ENCODE data around the gene ZP1.

Gene ZP1

DNA sequence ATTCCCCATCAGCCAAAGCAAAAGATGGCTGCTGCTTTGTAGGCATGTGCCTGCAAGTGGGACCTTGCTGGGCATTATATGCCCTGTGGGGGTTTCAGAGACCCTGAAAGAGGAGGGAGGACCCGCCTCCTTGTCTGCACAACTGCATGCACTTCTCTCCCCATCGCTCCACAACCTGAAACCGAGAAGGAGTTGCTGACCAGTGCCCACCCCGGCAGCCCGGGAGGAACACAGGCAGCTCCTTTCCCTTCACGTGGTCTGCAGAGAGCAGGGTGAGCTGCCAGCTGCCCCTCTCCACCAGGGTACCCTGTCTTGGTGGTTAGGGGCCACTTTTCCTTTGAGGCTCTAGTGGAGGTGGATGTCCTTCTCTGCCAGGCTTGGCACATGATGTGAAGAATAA is 55.6 kb downstream of the ZP1 start:
- no peak for DNase-seq (ENCODE audit: low read depth in 4 of 4, low spot score in 1 of 4)

DNA sequence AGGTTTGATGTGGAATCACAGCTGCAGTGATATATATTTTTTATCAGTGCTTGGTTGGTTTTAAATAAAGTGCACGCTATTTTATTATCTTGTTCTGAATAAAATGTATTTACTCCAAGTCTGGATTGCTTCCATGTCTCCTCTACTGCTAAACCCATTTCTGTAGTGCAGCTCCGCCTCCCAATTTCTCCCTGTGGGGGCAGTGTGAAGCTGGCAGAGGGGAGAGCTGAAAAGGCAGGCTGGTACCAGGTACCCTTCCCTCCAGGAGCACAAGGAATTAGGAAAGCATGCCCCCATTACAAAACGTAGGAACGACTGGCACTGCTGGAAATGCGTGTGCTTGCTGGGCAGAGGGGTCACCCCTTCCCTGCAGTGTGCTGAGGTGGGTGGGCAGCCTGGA is 56.0 kb downstream of the ZP1 start:
- no peak for DNase-seq (ENCODE audit: low read depth in 4 of 4, low spot score in 1 of 4)

DNA sequence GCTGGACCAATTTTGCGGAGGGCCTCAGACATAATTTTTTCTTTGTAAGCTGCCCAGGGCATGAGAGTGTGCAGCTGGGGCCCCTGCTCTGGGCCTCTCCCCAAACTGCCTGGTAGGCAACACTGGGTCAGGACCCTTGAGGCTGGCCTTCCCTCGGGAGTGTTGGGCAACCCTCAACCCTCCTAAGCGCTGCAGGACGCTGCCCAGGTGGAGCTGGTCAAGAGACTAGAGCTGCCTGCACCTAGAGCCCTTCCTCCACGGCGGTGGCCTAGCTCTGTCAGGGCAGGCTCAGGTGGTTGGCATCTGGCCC is 56.4 kb downstream of the ZP1 start:
- no peak for DNase-seq (ENCODE audit: low read depth in 4 of 4, low spot score in 1 of 4)

DNA sequence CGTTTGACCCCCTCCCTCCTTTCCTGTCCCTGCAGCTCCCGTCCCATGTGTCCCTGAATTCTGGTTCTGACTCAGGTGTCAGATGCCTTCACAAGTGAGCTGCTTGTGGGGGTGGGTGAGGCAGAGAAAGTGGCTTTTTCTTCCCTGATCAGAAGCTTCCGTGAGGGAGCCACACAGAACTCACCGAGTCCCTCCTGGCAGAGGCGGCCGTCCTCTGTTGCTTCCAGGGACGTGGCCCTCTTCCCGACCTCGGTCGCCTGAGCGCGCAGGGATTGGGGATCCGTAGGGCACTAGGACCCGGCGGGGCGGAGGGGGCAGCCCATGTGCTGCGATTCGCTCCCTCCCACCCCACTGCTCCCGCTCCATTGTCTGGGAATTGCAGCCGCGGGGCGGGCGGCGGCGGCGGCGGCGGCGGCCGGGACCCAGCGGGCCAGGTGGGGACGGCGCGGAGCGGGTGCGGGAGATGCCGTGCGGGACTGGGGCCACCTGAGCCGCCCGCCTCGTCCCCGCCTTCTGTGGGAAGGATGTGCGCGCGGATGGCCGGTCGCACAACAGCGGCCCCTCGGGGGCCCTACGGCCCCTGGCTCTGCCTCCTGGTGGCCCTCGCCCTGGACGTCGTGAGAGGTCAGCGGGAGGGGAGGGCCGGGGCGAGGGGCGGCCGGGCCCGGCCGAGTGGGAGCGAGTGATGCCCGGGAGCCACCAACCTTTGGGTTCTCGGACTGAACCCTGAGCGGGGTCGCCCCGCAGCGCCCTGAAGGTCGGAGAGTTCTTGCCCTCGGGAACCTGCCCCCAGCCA is 57.0 kb downstream of the ZP1 start, which contains the start of gene TMEM132A:
Gene TMEM132A (plus strand): TSS at position 351 of the 796 bp plus-strand sequence. CDS start 174 bp downstream, at position 525.
- no peak for DNase-seq (ENCODE audit: low read depth in 4 of 4, low spot score in 1 of 4)
